Panc1 (cell line): ENCODE measurements around the gene ADAMTS16. TPM values are rescaled to one million over a fixed set of nuclear protein-coding genes. Genes with fewer than 3 reads are reported as not detected.

ENCODE experiments used
- ATAC-seq: fragments of 200-7000 bp; cut with Tn5 transposase; 2 replicates; pipeline ENCODE4 v1.9.1; 2020; ENCODE audit warnings: mild to moderate bottlenecking, moderate library complexity
- BruUV-seq: library from RNA; stranded (reverse); fragments of 400-500 nt; replicated peaks from 2 replicates; lab custom pipeline; 2021; lab: Mats Ljungman, UMichigan
- CTCF ChIA-PET: fragments of 300-600 bp; sonication (Branson Sonifier 250); formaldehyde crosslinking; loops from one replicate; lab custom pipeline; 2022; ENCODE audit warnings: antibody characterized with exemption; lab: Charles Lee
- POLR2A ChIA-PET: fragments of 300-600 bp; sonication (Branson Sonifier 250); formaldehyde crosslinking; loops from one replicate; lab custom pipeline; 2022; ENCODE audit warnings: antibody characterized with exemption; lab: Charles Lee
- DNase-seq: peaks from one replicate; pipeline ENCODE4 v3.0.0-alpha.2; 2010; ENCODE audit warnings: low read depth, low spot score
- H3K27ac ChIP-seq: 2 replicates; pipeline ENCODE4 v1.5.1; 2011; ENCODE audit warnings: mild to moderate bottlenecking, low read length, inconsistent platforms
- H3K27me3 ChIP-seq: fragments of 200-500 bp; sonication (Bioruptor generic); 2 replicates; pipeline ENCODE4 v1.6.0; 2014; ENCODE audit warnings: low read length, inconsistent platforms; ENCODE audit not compliant: control insufficient read depth, insufficient read depth
- H3K36me3 ChIP-seq: fragments of 200-500 bp; sonication (Bioruptor generic); 2 replicates; pipeline ENCODE4 v1.5.1; 2014; ENCODE audit warnings: inconsistent platforms, mild to moderate bottlenecking, low read length, moderate library complexity; ENCODE audit not compliant: control insufficient read depth, insufficient read depth
- H3K4me1 ChIP-seq: 2 replicates; pipeline ENCODE4 v1.5.1; 2011; ENCODE audit warnings: inconsistent platforms, mild to moderate bottlenecking, low read length, moderate library complexity; ENCODE audit not compliant: control insufficient read depth, insufficient read depth
- H3K4me3 ChIP-seq, 2 experiments: 2 replicates each; pipeline ENCODE4 v1.5.1; 2011 to 2012; ENCODE audit warnings: low read depth in 2 of 2, low read length in 2 of 2, mild to moderate bottlenecking in 2 of 2, inconsistent platforms in 1 of 2, moderate library complexity in 1 of 2
- H3K9me3 ChIP-seq: fragments of 200-500 bp; sonication (Bioruptor generic); 2 replicates; pipeline ENCODE4 v1.5.1; 2014; ENCODE audit warnings: low read depth, mild to moderate bottlenecking, inconsistent platforms, low read length, moderate library complexity; ENCODE audit not compliant: control insufficient read depth, insufficient read depth
- POLR2AphosphoS5 ChIP-seq: IDR thresholded peaks from 2 replicates; pipeline ENCODE4 v1.6.1; 2012; ENCODE audit warnings: mild to moderate bottlenecking, low read depth, low read length, moderate library complexity
- REST ChIP-seq, 2 experiments: IDR thresholded peaks; 2 replicates each; pipeline ENCODE4 v1.6.1; 2011 to 2012; ENCODE audit warnings: low read depth in 2 of 2, control low read depth in 1 of 2, low read length in 1 of 2, mild to moderate bottlenecking in 1 of 2, moderate library complexity in 1 of 2; ENCODE audit not compliant: insufficient read depth in 1 of 2
- SIN3A ChIP-seq: IDR thresholded peaks from 2 replicates; pipeline ENCODE4 v1.6.1; 2012; ENCODE audit warnings: low read depth, mild to moderate bottlenecking, low read length, moderate library complexity, borderline replicate concordance; ENCODE audit not compliant: insufficient read depth
- TCF7L2 ChIP-seq: IDR thresholded peaks from 2 replicates; pipeline ENCODE4 v1.6.1; 2011; ENCODE audit warnings: mild to moderate bottlenecking, low read depth, low read length, inconsistent platforms
- in situ Hi-C: cut with HindIII; loops from 2 replicates; pipeline ENCODE4 v1.10.0; 2016; ENCODE audit warnings: low sequenced_read_pairs, low pct_unique_long_range_greater_than_20kb
- intact Hi-C: fragments of 100-400 bp; cut with micrococcal nuclease; formaldehyde crosslinking; loops from one replicate; pipeline ENCODE4 v1.10.0; 2022; ENCODE audit not compliant: unreplicated experiment
- total RNA-seq: library from RNA; stranded (reverse); gene quantifications from one replicate; pipeline ENCODE4 v1.2.1, GENCODE V29; 2021; ENCODE audit not compliant: unreplicated experiment
- TF ChIP-seq, protein P1 (sequence below): fragments of 450-650 bp; IDR thresholded peaks from 2 replicates; pipeline ENCODE4 v1.5.1; 2017; ENCODE audit warnings: mild to moderate bottlenecking

The ADAMTS16 gene
- total RNA-seq, 1 experiment from 2014 or later, result 0.54 TPM

- POLR2A ChIA-PET, result no interaction called here
- no peak for DNase-seq
- no peaks in the 10 kb centered on the region for H3K9me3 ChIP-seq
- TF ChIP-seq SIN3A (no peak), REST (IDR thresholded peaks at IDR 0.05; ENCODE audit: insufficient read depth in 1 of 2, low read depth in 2 of 2, low read length in 1 of 2) (no peak), TCF7L2 (no peak), POLR2AphosphoS5 (no peak)
- TF ChIP-seq, protein P1, sequence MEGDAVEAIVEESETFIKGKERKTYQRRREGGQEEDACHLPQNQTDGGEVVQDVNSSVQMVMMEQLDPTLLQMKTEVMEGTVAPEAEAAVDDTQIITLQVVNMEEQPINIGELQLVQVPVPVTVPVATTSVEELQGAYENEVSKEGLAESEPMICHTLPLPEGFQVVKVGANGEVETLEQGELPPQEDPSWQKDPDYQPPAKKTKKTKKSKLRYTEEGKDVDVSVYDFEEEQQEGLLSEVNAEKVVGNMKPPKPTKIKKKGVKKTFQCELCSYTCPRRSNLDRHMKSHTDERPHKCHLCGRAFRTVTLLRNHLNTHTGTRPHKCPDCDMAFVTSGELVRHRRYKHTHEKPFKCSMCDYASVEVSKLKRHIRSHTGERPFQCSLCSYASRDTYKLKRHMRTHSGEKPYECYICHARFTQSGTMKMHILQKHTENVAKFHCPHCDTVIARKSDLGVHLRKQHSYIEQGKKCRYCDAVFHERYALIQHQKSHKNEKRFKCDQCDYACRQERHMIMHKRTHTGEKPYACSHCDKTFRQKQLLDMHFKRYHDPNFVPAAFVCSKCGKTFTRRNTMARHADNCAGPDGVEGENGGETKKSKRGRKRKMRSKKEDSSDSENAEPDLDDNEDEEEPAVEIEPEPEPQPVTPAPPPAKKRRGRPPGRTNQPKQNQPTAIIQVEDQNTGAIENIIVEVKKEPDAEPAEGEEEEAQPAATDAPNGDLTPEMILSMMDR, result no peak
- CTCF ChIA-PET, result no interaction called here
- intact Hi-C loops, result no loop called here
- no TSS peak for BruUV-seq
- no peaks in the 10 kb centered on the region for H3K36me3 ChIP-seq
- in situ Hi-C loops, result no loop called here
- no peaks in the 10 kb centered on the region for H3K27me3 ChIP-seq
- ATAC-seq, result no peak
- H3K27ac ChIP-seq, result no peak overlapping the region
- H3K4me1 ChIP-seq, result no peaks in the 10 kb centered on the region
- H3K4me3 ChIP-seq, result no peak overlapping the region
Observed at GRCh38 chr5:5314626-5315025, 174.5 kb downstream of the ADAMTS16 start.

GRCh38 chr5:5315068-5315980, 175.2 kb downstream of the ADAMTS16 start:
- in situ Hi-C loops (no loop called here), intact Hi-C loops (no loop called here)
- POLR2A ChIA-PET, result no interaction called here
- Histone ChIP-seq H3K4me1 (no peaks in the 10 kb centered on the region), H3K27ac (no peak overlapping the region), H3K27me3 (no peaks in the 10 kb centered on the region), H3K4me3 (no peak overlapping the region), H3K9me3 (no peaks in the 10 kb centered on the region), H3K36me3 (no peaks in the 10 kb centered on the region)
- CTCF ChIA-PET, result no interaction called here
- no TSS peak for BruUV-seq
- DNase-seq (no peak), ATAC-seq (no peak)
- TF ChIP-seq REST (IDR thresholded peaks at IDR 0.05; ENCODE audit: insufficient read depth in 1 of 2, low read depth in 2 of 2, low read length in 1 of 2), result no peak
- TF ChIP-seq TCF7L2, result no peak
- TF ChIP-seq, protein P1, result no peak
- no peak for TF ChIP-seq SIN3A
